HG02678 (cell line): Measurements from ENCODE around the gene KDM4C.
"Not testable (repeated sequence)": the region's sequence is repeated elsewhere in the genome, so short reads cannot be mapped to it uniquely, and the experiment has no call there.

Source experiments
- ATAC-seq: cut with Tn5 transposase; IDR thresholded peaks from one replicate; pipeline ENCODE4 v1.9.1; 2021; ENCODE audit warnings: mild to moderate bottlenecking, moderate library complexity; ENCODE audit not compliant: unreplicated experiment

KDM4C gene

GRCh38 chr9:7153566-7153965 lies 395.8 kb downstream of the KDM4C start:
- ATAC-seq: no peak

- ATAC-seq: no peak
Observed at GRCh38 chr9:7154003-7154619, 396.3 kb downstream of the KDM4C start.

GRCh38 chr9:7154650-7155049 lies 396.9 kb downstream of the KDM4C start:
- ATAC-seq: no peak

GRCh38 chr9:7161469-7161868 lies 403.7 kb downstream of the KDM4C start:
- no peak for ATAC-seq

GRCh38 chr9:7163932-7164331 lies 406.2 kb downstream of the KDM4C start:
- ATAC-seq: no peak

- no peak for ATAC-seq
Observed at GRCh38 chr9:7164440-7165330, 406.9 kb downstream of the KDM4C start.

GRCh38 chr9:7165331-7165975 lies 407.7 kb downstream of the KDM4C start:
- no peak for ATAC-seq

- ATAC-seq: no peak
Observed at GRCh38 chr9:7166074-7166473, 408.3 kb downstream of the KDM4C start.

GRCh38 chr9:7169717-7170389 lies 412.1 kb downstream of the KDM4C start:
- ATAC-seq: no peak

- no peak for ATAC-seq
Observed at GRCh38 chr9:7171396-7172153, 413.8 kb downstream of the KDM4C start.

- no peak for ATAC-seq
Observed at GRCh38 chr9:7172154-7173115, 414.7 kb downstream of the KDM4C start.

GRCh38 chr9:7173139-7173538 lies 415.4 kb downstream of the KDM4C start:
- ATAC-seq: no peak

GRCh38 chr9:7174301-7174700 lies 416.5 kb downstream of the KDM4C start:
- ATAC-seq: no peak

- no peak for ATAC-seq
Observed at GRCh38 chr9:7174884-7175283, 417.1 kb downstream of the KDM4C start.

- ATAC-seq: no peak
Observed at GRCh38 chr9:7176561-7176960, 418.8 kb downstream of the KDM4C start.

- no peak for ATAC-seq
Observed at GRCh38 chr9:7177383-7177782, 419.6 kb downstream of the KDM4C start.

- ATAC-seq: no peak
Observed at GRCh38 chr9:7178729-7179128, 421.0 kb downstream of the KDM4C start.

- ATAC-seq: no peak
Observed at GRCh38 chr9:7180247-7180646, 422.5 kb downstream of the KDM4C start.

- not testable (repeated sequence) for ATAC-seq
Observed at GRCh38 chr9:7183139-7183538, 425.4 kb downstream of the KDM4C start.
